ENCODE data around the gene KCNK2.
"Not testable (repeated sequence)": the region's sequence is repeated elsewhere in the genome, so short reads cannot be mapped to it uniquely, and the experiment has no call there.

The KCNK2 gene

DNA sequence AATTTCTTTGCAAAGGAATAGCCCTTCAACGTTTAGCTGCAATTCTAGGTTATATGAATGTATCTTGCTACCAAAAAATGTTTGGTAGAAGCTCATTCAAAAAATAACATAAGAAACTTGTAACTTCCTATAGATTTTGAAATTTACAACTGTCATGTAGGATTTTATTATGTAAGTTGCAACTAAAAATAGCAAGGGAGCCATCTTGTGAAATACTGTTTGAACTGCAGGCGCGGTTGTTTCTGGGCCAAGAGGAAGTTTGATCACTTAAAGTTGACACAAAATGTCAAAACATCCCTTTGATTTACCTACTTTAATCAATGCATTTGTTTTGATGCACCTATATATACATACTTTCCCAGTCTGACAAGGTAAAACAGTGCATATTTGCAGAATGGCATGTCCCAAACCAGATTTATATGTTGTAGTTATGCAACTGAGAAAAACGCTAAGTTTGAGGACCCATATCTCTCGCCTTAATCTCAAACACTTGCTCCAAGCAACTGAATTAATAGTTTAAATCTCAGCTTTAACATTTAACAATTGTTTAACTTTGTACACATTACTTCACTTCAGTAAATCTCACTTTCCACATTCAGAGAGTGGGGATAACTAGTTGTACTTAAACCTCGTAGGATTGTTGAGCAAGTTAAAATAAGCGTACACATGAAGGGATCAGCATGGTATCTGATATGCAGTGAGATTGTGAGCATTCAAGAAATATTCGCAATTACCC, 63.9 kb downstream of the KCNK2 start:
- in situ Hi-C loops (cut with HindIII; ENCODE audit: low pct_ligation_motif_present, low sequenced_read_pairs), result no loop called here
- Histone ChIP-seq H3K4me3 (ENCODE audit: low read depth, low read length) (no peak overlapping the region), H3K36me3 (replicated peaks) (no peaks in the 10 kb centered on the region), H3K27me3 (replicated peaks) (no peaks in the 10 kb centered on the region), H3K27ac (no peak overlapping the region)
- TF ChIP-seq, protein P1, sequence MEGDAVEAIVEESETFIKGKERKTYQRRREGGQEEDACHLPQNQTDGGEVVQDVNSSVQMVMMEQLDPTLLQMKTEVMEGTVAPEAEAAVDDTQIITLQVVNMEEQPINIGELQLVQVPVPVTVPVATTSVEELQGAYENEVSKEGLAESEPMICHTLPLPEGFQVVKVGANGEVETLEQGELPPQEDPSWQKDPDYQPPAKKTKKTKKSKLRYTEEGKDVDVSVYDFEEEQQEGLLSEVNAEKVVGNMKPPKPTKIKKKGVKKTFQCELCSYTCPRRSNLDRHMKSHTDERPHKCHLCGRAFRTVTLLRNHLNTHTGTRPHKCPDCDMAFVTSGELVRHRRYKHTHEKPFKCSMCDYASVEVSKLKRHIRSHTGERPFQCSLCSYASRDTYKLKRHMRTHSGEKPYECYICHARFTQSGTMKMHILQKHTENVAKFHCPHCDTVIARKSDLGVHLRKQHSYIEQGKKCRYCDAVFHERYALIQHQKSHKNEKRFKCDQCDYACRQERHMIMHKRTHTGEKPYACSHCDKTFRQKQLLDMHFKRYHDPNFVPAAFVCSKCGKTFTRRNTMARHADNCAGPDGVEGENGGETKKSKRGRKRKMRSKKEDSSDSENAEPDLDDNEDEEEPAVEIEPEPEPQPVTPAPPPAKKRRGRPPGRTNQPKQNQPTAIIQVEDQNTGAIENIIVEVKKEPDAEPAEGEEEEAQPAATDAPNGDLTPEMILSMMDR (IDR thresholded peaks at IDR 0.05; ENCODE audit: low read depth, low read length, missing control alignments), result peak; percentile 76
- DNase-seq, result peak; percentile 37

DNA sequence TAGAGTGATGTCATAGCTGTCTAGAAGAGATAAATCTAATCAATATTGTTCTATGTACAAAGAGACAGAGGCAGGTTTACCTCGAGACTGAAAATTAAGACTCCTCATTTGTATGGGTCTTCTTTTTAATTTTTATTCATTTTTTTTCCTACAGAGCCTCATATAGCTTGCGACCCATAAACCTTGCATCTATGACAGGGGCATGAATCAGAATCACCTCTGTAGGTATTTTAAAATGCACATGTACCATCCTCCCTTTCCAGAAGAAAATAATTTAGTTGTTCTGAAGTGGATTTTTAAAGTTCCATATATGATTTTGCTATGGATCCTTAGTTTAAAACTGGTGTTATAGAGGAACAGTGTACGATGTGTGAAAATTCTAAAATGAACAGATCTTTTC, 64.5 kb downstream of the KCNK2 start:
- in situ Hi-C loops (cut with HindIII; ENCODE audit: low pct_ligation_motif_present, low sequenced_read_pairs), result no loop called here
- no peak overlapping the region for H3K4me3 ChIP-seq (ENCODE audit: low read depth, low read length)
- H3K27ac ChIP-seq, result no peak overlapping the region
- DNase-seq, result no peak
- TF ChIP-seq, protein P1 (IDR thresholded peaks at IDR 0.05; ENCODE audit: low read depth, low read length, missing control alignments), result no peak
- no peaks in the 10 kb centered on the region for H3K27me3 ChIP-seq (replicated peaks)
- no peaks in the 10 kb centered on the region for H3K36me3 ChIP-seq (replicated peaks)

DNA sequence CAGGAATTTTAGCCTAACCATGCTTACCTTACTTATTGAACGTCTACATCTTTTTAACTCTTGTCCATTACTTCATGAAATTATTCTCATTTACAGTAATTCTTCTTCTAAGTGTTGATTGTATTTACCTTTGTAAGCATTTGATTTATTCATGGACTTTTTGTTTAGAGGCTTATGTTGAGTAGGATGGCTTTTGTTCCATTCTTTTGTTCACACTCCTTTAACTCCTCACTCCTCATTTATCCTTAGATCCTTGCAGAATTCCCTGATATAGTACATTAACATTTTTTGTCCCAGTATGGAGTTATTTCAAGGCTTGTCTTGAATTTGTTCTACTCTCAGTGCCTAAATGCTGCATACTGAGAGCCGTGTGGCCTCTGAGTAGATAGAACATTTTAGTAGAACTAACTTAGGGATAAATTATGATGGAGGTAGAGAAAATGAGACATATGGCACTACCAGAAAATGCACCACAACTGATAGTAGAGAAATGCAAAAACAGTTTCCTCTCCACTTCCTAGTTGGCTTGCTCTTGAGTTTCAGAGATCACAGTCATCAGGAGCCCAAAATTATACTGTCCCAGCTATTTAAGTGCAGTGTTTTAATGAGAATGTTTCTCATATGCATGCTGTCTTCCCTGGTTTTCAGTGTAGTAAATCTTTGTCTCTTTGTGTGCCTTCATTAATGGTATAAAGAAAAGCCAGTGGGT, 69.5 kb downstream of the KCNK2 start:
- Histone ChIP-seq H3K36me3 (replicated peaks) (no peaks in the 10 kb centered on the region), H3K27ac (no peak overlapping the region), H3K27me3 (replicated peaks) (no peaks in the 10 kb centered on the region), H3K4me3 (ENCODE audit: low read depth, low read length) (no peak overlapping the region)
- in situ Hi-C loops (cut with HindIII; ENCODE audit: low pct_ligation_motif_present, low sequenced_read_pairs), result no loop called here
- DNase-seq, result no peak
- TF ChIP-seq, protein P1 (IDR thresholded peaks at IDR 0.05; ENCODE audit: low read depth, low read length, missing control alignments), result no peak

DNA sequence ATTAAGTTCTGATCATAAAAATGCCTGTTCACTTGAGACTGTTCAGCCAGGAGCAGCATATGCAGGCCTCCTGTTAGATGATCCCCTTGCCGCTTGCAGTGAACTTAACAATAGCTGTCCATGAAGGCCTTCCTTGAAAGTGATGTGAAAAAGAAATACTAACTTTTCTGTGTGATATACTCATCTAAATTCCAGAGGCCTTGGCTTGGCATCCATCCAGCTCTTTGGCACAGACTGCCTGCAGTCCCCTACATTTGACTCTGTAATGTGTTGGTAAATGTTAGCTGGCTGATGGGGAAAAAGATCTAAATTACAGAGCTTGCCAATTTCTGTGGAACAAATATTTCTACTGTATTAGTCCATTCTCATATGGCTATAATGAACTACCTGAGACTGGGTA, 73.7 kb downstream of the KCNK2 start:
- H3K4me3 ChIP-seq (ENCODE audit: low read depth, low read length), result no peak overlapping the region
- in situ Hi-C loops (cut with HindIII; ENCODE audit: low pct_ligation_motif_present, low sequenced_read_pairs), result no loop called here
- no peak overlapping the region for H3K27ac ChIP-seq
- no peaks in the 10 kb centered on the region for H3K36me3 ChIP-seq (replicated peaks)
- no peaks in the 10 kb centered on the region for H3K27me3 ChIP-seq (replicated peaks)
- TF ChIP-seq, protein P1 (IDR thresholded peaks at IDR 0.05; ENCODE audit: low read depth, low read length, missing control alignments), result no peak
- peak; percentile 7 for DNase-seq

DNA sequence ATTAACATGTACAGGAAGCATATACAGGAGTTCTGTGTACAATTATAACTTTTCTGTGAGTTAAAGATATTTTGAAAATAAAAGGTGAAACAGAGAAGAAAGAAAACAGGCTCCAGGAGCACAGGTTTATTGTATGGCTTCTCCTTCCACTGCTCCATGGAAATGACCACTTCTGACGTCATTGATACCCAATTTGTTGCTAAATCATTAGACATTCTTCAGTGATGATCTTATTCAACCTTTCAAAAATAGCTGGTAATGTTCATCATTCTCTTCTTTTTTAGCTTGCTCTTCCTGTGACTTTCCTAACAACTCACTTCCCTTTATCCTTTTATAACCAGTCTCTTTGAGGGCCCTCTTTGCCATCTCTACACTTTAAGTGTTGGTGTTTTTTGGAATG, 77.8 kb downstream of the KCNK2 start:
- H3K4me3 ChIP-seq (ENCODE audit: low read depth, low read length), result no peak overlapping the region
- TF ChIP-seq, protein P1 (IDR thresholded peaks at IDR 0.05; ENCODE audit: low read depth, low read length, missing control alignments), result no peak
- no peak for DNase-seq
- H3K27me3 ChIP-seq (replicated peaks), result no peaks in the 10 kb centered on the region
- H3K36me3 ChIP-seq (replicated peaks), result no peaks in the 10 kb centered on the region
- in situ Hi-C loops (cut with HindIII; ENCODE audit: low pct_ligation_motif_present, low sequenced_read_pairs), result no loop called here
- H3K27ac ChIP-seq, result no peak overlapping the region

DNA sequence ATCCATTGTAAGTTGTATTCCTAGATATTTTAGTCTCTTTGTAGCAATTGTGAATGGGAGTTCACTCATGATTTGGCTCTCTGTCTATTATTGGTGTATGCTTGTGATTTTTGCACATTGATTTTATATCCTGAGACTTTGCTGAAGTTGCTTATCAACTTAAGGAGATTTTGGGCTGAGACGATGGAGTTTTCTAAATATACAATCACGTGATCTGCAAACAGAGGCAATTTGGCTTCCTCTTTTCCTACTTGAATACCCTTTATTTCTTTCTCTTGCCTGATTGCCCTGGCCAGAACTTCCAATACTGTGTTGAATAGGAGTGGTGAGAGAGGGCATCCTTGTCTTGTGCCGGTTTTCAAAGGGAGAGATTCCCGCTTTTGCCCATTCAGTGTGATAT, 80.6 kb downstream of the KCNK2 start:
- H3K27ac ChIP-seq; H3K4me3 ChIP-seq (ENCODE audit: low read depth, low read length); H3K27me3 ChIP-seq (replicated peaks); DNase-seq; H3K36me3 ChIP-seq (replicated peaks); in situ Hi-C loops (cut with HindIII; ENCODE audit: low pct_ligation_motif_present, low sequenced_read_pairs): not testable (repeated sequence)
